ENCODE data around the gene PPP1R13L. TPM values are rescaled to one million over a fixed set of nuclear protein-coding genes. Genes with fewer than 3 reads are reported as not detected.

Gene PPP1R13L
- 10 to 100 TPM; 17.9 to 26.4 TPM for total RNA-seq
- polyA plus RNA-seq (2013, experiment 1 of 2) = 21.8 TPM
- polyA plus RNA-seq (2013, experiment 2 of 2) = 16.7 TPM
- long read RNA-seq, experiment 1, partial matches to known transcripts = 5 of 6 reads
- long read RNA-seq, experiment 1, other reads (novel, unspliced or antisense) = 0 of 6 reads
- long read RNA-seq, experiment 2, partial matches to known transcripts = 1 of 4 reads
- long read RNA-seq, experiment 2, other reads (novel, unspliced or antisense) = 1 of 4 reads
- long read RNA-seq, experiment 3, partial matches to known transcripts = 1 of 7 reads
- long read RNA-seq, experiment 3, other reads (novel, unspliced or antisense) = 2 of 7 reads
- long read RNA-seq, experiment 4, partial matches to known transcripts = 1 of 1 reads
- long read RNA-seq, experiment 4, other reads (novel, unspliced or antisense) = 0 of 1 reads

GRCh38 chr19:45404557-45405434 is at the start of gene PPP1R13L:
PPP1R13L (minus strand) TSS chr19:45405069; CDS start chr19:45398318, 6,751 bp downstream.
- peaks cover 10% of the 10 kb centered on the region for H3K36me3 ChIP-seq (ENCODE audit: control insufficient read depth, insufficient read depth, low read length)
- peak within 1 kb of the TSS; percentile 97 for H3K9ac ChIP-seq (ENCODE audit: extremely low read depth, low read length, poor library complexity, severe bottlenecking)
- H3K27me3 ChIP-seq (ENCODE audit: control insufficient read depth, insufficient read depth, low read length, poor library complexity, severe bottlenecking) = no peaks in the 10 kb centered on the region
- H3K27ac Mint-ChIP-seq = peak within 1 kb of the TSS; percentile 99
- TF ChIP-seq CTCF (conservative IDR thresholded peaks at IDR 0.05) = no peak
- DNase-seq = peak; percentile 97
- H3K36me3 Mint-ChIP-seq (ENCODE audit: low read depth) = peaks cover 11% of the 10 kb centered on the region
- peak within 1 kb of the TSS; percentile 98 for H3K27ac ChIP-seq (ENCODE audit: low read depth, low read length)
- 1% methylated on average over 29 to 46 of the region's 46 CpGs for WGBS, 2 experiments (ENCODE audit: insufficient coverage in 1 of 2, insufficient read length in 1 of 2)
- H3K27me3 Mint-ChIP-seq (ENCODE audit: insufficient read depth) = peaks cover 6% of the 10 kb centered on the region
- no peaks in the 10 kb centered on the region for H3K9me3 ChIP-seq (ENCODE audit: control insufficient read depth, low read length)
- H3K4me3 ChIP-seq (ENCODE audit: low read length) = peak within 1 kb of the TSS; percentile 91
- peak within 1 kb of the TSS; percentile 86 for H3K4me3 Mint-ChIP-seq
- H3K9me3 Mint-ChIP-seq = no peaks in the 10 kb centered on the region
- H3K4me1 Mint-ChIP-seq = peaks cover 20% of the 10 kb centered on the region
- peaks cover 2% of the 10 kb centered on the region for H3K4me1 ChIP-seq (ENCODE audit: control insufficient read depth, insufficient read depth, low read length)

- DNase-seq = no peak
- Histone ChIP-seq H3K9ac (ENCODE audit: extremely low read depth, low read length, poor library complexity, severe bottlenecking) (no peak overlapping the region), H3K36me3 (ENCODE audit: control insufficient read depth, insufficient read depth, low read length) (no peaks in the 10 kb centered on the region), H3K9me3 (ENCODE audit: control insufficient read depth, low read length) (no peaks in the 10 kb centered on the region), H3K27ac (ENCODE audit: low read depth, low read length) (no peak overlapping the region), H3K4me1 (ENCODE audit: control insufficient read depth, insufficient read depth, low read length) (peaks cover 5% of the 10 kb centered on the region), H3K4me3 (ENCODE audit: low read length) (no peak overlapping the region), H3K27me3 (ENCODE audit: control insufficient read depth, insufficient read depth, low read length, poor library complexity, severe bottlenecking) (peaks cover 11% of the 10 kb centered on the region)
- H3K27me3 Mint-ChIP-seq (ENCODE audit: insufficient read depth) = peaks cover 23% of the 10 kb centered on the region
- peak overlapping the region; percentile 81 for H3K4me3 Mint-ChIP-seq
- peaks cover 11% of the 10 kb centered on the region for H3K4me1 Mint-ChIP-seq
- WGBS, 2 experiments (ENCODE audit: insufficient coverage in 1 of 2, insufficient read length in 1 of 2) = 88 to 92% methylated on average over 8 to 12 of the region's 12 CpGs
- no peaks in the 10 kb centered on the region for H3K36me3 Mint-ChIP-seq (ENCODE audit: low read depth)
- peak overlapping the region; percentile 92 for H3K27ac Mint-ChIP-seq
- no peak for TF ChIP-seq CTCF (conservative IDR thresholded peaks at IDR 0.05)
- no peaks in the 10 kb centered on the region for H3K9me3 Mint-ChIP-seq
These were observed 47.0 kb upstream of the PPP1R13L start for GRCh38 chr19:45451850-45452387.

GRCh38 chr19:45451131-45451849 is 46.4 kb upstream of the PPP1R13L start:
- Histone ChIP-seq H3K4me3 (ENCODE audit: low read length) (peak overlapping the region; percentile 74), H3K9ac (ENCODE audit: extremely low read depth, low read length, poor library complexity, severe bottlenecking) (peak overlapping the region; percentile 69), H3K9me3 (ENCODE audit: control insufficient read depth, low read length) (no peaks in the 10 kb centered on the region), H3K27me3 (ENCODE audit: control insufficient read depth, insufficient read depth, low read length, poor library complexity, severe bottlenecking) (peaks cover 11% of the 10 kb centered on the region), H3K27ac (ENCODE audit: low read depth, low read length) (peak overlapping the region; percentile 92), H3K4me1 (ENCODE audit: control insufficient read depth, insufficient read depth, low read length) (peaks cover 5% of the 10 kb centered on the region), H3K36me3 (ENCODE audit: control insufficient read depth, insufficient read depth, low read length) (no peaks in the 10 kb centered on the region)
- peak; percentile 69 for DNase-seq
- H3K36me3 Mint-ChIP-seq (ENCODE audit: low read depth) = no peaks in the 10 kb centered on the region
- 31 to 37% methylated on average over 21 to 28 of the region's 28 CpGs for WGBS, 2 experiments (ENCODE audit: insufficient coverage in 1 of 2, insufficient read length in 1 of 2)
- peaks cover 11% of the 10 kb centered on the region for H3K4me1 Mint-ChIP-seq
- no peaks in the 10 kb centered on the region for H3K9me3 Mint-ChIP-seq
- TF ChIP-seq CTCF (conservative IDR thresholded peaks at IDR 0.05) = no peak
- peak overlapping the region; percentile 81 for H3K4me3 Mint-ChIP-seq
- peak overlapping the region; percentile 92 for H3K27ac Mint-ChIP-seq
- H3K27me3 Mint-ChIP-seq (ENCODE audit: insufficient read depth) = peaks cover 23% of the 10 kb centered on the region
